Upper lobe of left lung (tissue), 4 donors: ENCODE results near the gene CHSY3.

Experiments used
- EP300 ChIP-seq, 4 donors: sonication (generic); formaldehyde crosslinking; IDR thresholded peaks; one replicate each; pipeline ENCODE4 v1.5.1; 2017; ENCODE audit warnings: antibody characterized with exemption in 4 of 4, control low read depth in 2 of 4
- POLR2A ChIP-seq, 4 donors: fragments of 450-650 bp; IDR thresholded peaks; one replicate each; pipeline ENCODE4 v1.5.1; 2016 to 2017; ENCODE audit warnings: antibody characterized with exemption in 4 of 4, mild to moderate bottlenecking in 2 of 4
- POLR2AphosphoS5 ChIP-seq, 2 donors: sonication (generic); formaldehyde crosslinking; IDR thresholded peaks; one replicate each; pipeline ENCODE4 v1.5.1; 2017; ENCODE audit warnings: antibody characterized with exemption in 2 of 2
- TF ChIP-seq, protein P1 (sequence below), 6 experiments: fragments of 450-650 bp in 4 of 6; fragments of 200-600 bp in 2 of 6; sonication (generic) in 2 of 6; IDR thresholded peaks; one replicate each; pipeline ENCODE4 v1.5.1; 2016 to 2019; ENCODE audit warnings: antibody characterized with exemption in 6 of 6

- TF ChIP-seq POLR2A (IDR thresholded peaks at IDR 0.05), result no peak
- no peak for TF ChIP-seq POLR2AphosphoS5 (IDR thresholded peaks at IDR 0.05)
- TF ChIP-seq, protein P1, sequence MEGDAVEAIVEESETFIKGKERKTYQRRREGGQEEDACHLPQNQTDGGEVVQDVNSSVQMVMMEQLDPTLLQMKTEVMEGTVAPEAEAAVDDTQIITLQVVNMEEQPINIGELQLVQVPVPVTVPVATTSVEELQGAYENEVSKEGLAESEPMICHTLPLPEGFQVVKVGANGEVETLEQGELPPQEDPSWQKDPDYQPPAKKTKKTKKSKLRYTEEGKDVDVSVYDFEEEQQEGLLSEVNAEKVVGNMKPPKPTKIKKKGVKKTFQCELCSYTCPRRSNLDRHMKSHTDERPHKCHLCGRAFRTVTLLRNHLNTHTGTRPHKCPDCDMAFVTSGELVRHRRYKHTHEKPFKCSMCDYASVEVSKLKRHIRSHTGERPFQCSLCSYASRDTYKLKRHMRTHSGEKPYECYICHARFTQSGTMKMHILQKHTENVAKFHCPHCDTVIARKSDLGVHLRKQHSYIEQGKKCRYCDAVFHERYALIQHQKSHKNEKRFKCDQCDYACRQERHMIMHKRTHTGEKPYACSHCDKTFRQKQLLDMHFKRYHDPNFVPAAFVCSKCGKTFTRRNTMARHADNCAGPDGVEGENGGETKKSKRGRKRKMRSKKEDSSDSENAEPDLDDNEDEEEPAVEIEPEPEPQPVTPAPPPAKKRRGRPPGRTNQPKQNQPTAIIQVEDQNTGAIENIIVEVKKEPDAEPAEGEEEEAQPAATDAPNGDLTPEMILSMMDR (IDR thresholded peaks at IDR 0.05), result no peak
- TF ChIP-seq EP300 (IDR thresholded peaks at IDR 0.05), result no peak
Observed at GRCh38 chr5:130135506-130135905, 231.2 kb downstream of the CHSY3 start.
